ENCODE data around the gene CCDC175. TPM values are rescaled to one million over a fixed set of nuclear protein-coding genes. Genes with fewer than 3 reads are reported as not detected.

CCDC175 gene
- total RNA-seq, 1 donor from 2014 or later, result not detected

DNA sequence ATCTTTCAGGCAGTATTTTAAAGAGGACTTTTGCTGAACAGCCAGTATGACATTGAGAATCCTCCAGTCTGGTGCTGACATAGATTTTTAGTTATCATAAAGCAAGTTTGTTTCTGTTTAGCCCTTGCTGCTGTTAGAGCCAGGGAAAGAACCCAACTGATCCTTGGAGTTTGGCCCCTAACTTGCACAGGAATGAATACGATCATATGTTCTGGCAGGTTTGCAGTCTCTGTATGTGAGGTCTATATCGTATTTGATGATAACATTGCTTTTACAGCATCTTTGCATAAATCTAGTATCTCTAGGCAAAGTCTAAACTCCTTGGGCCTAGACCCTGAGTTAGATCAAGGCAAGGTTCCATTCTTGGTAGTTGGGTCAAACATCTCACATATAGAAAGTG is 4.3 kb upstream of the CCDC175 start:
- H3K4me3 Mint-ChIP-seq, result no peak overlapping the region
- no peaks in the 10 kb centered on the region for H3K36me3 Mint-ChIP-seq (ENCODE audit: low read depth)
- no peaks in the 10 kb centered on the region for H3K9me3 Mint-ChIP-seq
- intact Hi-C loops (cut with micrococcal nuclease), result no loop called here
- H3K27me3 Mint-ChIP-seq (ENCODE audit: insufficient read depth), result peaks cover 4% of the 10 kb centered on the region
- DNase-seq (ENCODE audit: low spot score), result no peak
- H3K27ac Mint-ChIP-seq, result no peak overlapping the region
- peaks cover 14% of the 10 kb centered on the region for H3K4me1 Mint-ChIP-seq (ENCODE audit: low read depth)

DNA sequence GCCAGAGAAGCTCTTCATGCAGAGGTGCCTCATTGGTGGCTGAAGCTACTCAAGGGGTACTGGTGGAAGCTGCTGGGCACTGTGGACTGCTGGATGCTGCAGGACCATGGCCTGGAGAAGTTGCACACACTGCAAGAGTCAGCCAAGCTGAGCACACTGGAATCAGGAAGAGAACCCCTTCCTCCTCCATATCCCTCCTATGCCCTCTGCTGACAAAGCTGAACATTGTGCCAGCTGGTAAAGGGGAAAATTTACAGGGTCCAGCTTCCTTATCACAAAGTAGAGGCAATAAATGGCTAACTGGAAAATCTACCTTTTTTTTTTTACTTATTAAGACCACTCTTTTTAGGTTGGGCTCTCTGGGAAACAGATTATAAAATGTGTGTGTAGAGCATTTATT is 6.5 kb downstream of the CCDC175 start:
- H3K36me3 Mint-ChIP-seq (ENCODE audit: low read depth), result no peaks in the 10 kb centered on the region
- intact Hi-C loops (cut with micrococcal nuclease), result no loop called here

DNA sequence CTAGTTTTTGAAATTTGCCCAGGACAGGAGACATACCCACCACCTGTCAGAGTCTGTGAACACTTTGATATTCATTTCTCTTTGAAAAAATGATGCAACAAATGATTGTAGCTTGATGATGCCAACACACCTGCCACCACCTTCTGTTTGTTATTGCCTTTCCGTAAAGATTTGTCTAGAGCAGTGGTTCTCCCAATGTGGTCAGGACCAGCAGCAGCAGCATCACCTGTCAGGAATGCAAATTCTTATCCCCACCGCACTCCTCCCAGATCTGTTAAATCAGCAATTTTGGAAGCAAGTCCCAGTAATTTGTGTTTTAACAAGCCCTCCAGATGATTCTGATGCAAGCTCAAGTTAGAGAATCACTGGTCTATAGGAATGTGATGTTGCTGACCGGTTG is 9.9 kb downstream of the CCDC175 start:
- Mint-ChIP-seq H3K4me1 (ENCODE audit: low read depth) (no peaks in the 10 kb centered on the region), H3K4me3 (no peak overlapping the region), H3K9me3 (no peaks in the 10 kb centered on the region), H3K27me3 (ENCODE audit: insufficient read depth) (peaks cover 21% of the 10 kb centered on the region), H3K36me3 (ENCODE audit: low read depth) (no peaks in the 10 kb centered on the region), H3K27ac (no peak overlapping the region)
- intact Hi-C loops (cut with micrococcal nuclease), result no loop called here
- DNase-seq (ENCODE audit: low spot score), result no peak

More for the DNA sequence above, 6.5 kb downstream of the CCDC175 start:
- no peak overlapping the region for H3K27ac Mint-ChIP-seq
- no peaks in the 10 kb centered on the region for H3K9me3 Mint-ChIP-seq
- peaks cover 26% of the 10 kb centered on the region for H3K27me3 Mint-ChIP-seq (ENCODE audit: insufficient read depth)
- no peak overlapping the region for H3K4me3 Mint-ChIP-seq
- no peak for DNase-seq (ENCODE audit: low spot score)
- no peaks in the 10 kb centered on the region for H3K4me1 Mint-ChIP-seq (ENCODE audit: low read depth)

- Mint-ChIP-seq H3K4me1 (ENCODE audit: low read depth) (no peaks in the 10 kb centered on the region), H3K27me3 (ENCODE audit: insufficient read depth) (peaks cover 17% of the 10 kb centered on the region), H3K36me3 (ENCODE audit: low read depth) (no peaks in the 10 kb centered on the region), H3K9me3 (no peaks in the 10 kb centered on the region), H3K27ac (no peak overlapping the region), H3K4me3 (no peak overlapping the region)
- intact Hi-C loops (cut with micrococcal nuclease), result no loop called here
- DNase-seq (ENCODE audit: low spot score), result no peak
Observed at GRCh38 chr14:59566296-59566695, 10.3 kb downstream of the CCDC175 start.

- no peak for DNase-seq (ENCODE audit: low spot score)
- no peaks in the 10 kb centered on the region for H3K36me3 Mint-ChIP-seq (ENCODE audit: low read depth)
- no peak overlapping the region for H3K4me3 Mint-ChIP-seq
- intact Hi-C loops (cut with micrococcal nuclease), result no loop called here
- H3K27me3 Mint-ChIP-seq (ENCODE audit: insufficient read depth), result peaks cover 19% of the 10 kb centered on the region
- no peak overlapping the region for H3K27ac Mint-ChIP-seq
- H3K4me1 Mint-ChIP-seq (ENCODE audit: low read depth), result no peaks in the 10 kb centered on the region
- no peaks in the 10 kb centered on the region for H3K9me3 Mint-ChIP-seq
Observed at GRCh38 chr14:59565087-59565486, 11.5 kb downstream of the CCDC175 start.

DNA sequence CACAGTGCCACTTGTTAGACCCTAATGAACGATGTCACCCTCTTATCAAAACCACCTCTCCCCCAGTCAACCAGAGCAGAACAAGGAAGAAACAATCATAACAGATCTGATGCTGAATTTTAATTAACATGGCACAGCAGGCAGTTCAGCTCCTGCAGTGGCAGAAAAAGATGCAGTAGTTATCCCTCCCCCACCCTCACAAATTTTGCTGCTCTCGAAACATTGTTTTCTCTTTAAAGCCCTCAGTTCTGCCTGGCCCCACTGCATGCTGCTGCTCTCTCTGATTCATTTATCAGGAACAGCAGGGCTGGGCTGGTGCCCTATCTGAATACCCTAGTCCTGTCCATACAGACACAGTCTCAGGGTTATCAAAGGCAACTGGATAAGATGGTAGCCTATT is 12.2 kb downstream of the CCDC175 start:
- intact Hi-C loops (cut with micrococcal nuclease), result no loop called here
- Mint-ChIP-seq H3K27ac (no peak overlapping the region), H3K4me3 (no peak overlapping the region), H3K4me1 (ENCODE audit: low read depth) (no peaks in the 10 kb centered on the region), H3K36me3 (ENCODE audit: low read depth) (no peaks in the 10 kb centered on the region), H3K9me3 (no peaks in the 10 kb centered on the region), H3K27me3 (ENCODE audit: insufficient read depth) (peaks cover 19% of the 10 kb centered on the region)
- no peak for DNase-seq (ENCODE audit: low spot score)

- Mint-ChIP-seq H3K27me3 (ENCODE audit: insufficient read depth) (peaks cover 2% of the 10 kb centered on the region), H3K36me3 (ENCODE audit: low read depth) (no peaks in the 10 kb centered on the region), H3K9me3 (no peaks in the 10 kb centered on the region), H3K4me3 (no peak overlapping the region), H3K27ac (no peak overlapping the region), H3K4me1 (ENCODE audit: low read depth) (no peaks in the 10 kb centered on the region)
- DNase-seq (ENCODE audit: low spot score), result no peak
- intact Hi-C loops (cut with micrococcal nuclease), result no loop called here
Observed at GRCh38 chr14:59547310-59547709, 29.3 kb downstream of the CCDC175 start.

GRCh38 chr14:59543873-59544272 is 32.7 kb downstream of the CCDC175 start:
- H3K4me3 Mint-ChIP-seq, result no peak overlapping the region
- no peaks in the 10 kb centered on the region for H3K4me1 Mint-ChIP-seq (ENCODE audit: low read depth)
- no peak for DNase-seq (ENCODE audit: low spot score)
- H3K27ac Mint-ChIP-seq, result no peak overlapping the region
- H3K27me3 Mint-ChIP-seq (ENCODE audit: insufficient read depth), result peaks cover 2% of the 10 kb centered on the region
- H3K9me3 Mint-ChIP-seq, result no peaks in the 10 kb centered on the region
- H3K36me3 Mint-ChIP-seq (ENCODE audit: low read depth), result no peaks in the 10 kb centered on the region
- intact Hi-C loops (cut with micrococcal nuclease), result no loop called here

- no peak overlapping the region for H3K27ac Mint-ChIP-seq
- no peaks in the 10 kb centered on the region for H3K4me1 Mint-ChIP-seq (ENCODE audit: low read depth)
- peaks cover 2% of the 10 kb centered on the region for H3K27me3 Mint-ChIP-seq (ENCODE audit: insufficient read depth)
Observed at GRCh38 chr14:59541731-59542130, 34.9 kb downstream of the CCDC175 start.

DNA sequence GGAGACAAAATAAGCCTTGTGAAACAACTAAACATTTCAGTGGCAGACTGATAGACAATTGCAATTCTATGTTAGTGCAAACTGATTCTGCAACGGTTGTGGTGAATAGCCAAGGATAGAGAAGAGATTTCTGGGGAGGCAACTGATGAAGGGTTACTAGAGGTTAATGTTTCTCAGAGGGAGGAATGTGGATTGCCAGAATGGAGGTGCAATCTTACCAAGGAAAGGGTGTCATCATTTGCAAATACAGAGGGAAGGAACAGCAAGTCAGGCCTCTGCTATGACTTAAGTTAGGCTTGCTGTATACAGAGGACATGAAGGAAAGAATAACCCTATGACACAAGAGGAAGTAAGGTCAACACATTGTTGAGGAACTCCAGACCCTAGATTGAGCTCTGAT is 35.8 kb downstream of the CCDC175 start:
- Mint-ChIP-seq H3K36me3 (ENCODE audit: low read depth) (no peaks in the 10 kb centered on the region), H3K27me3 (ENCODE audit: insufficient read depth) (peaks cover 2% of the 10 kb centered on the region), H3K4me1 (ENCODE audit: low read depth) (no peaks in the 10 kb centered on the region), H3K4me3 (no peak overlapping the region), H3K27ac (no peak overlapping the region), H3K9me3 (no peaks in the 10 kb centered on the region)
- no peak for DNase-seq (ENCODE audit: low spot score)
- intact Hi-C loops (cut with micrococcal nuclease), result no loop called here

More at GRCh38 chr14:59541731-59542130, 34.9 kb downstream of the CCDC175 start:
- intact Hi-C loops (cut with micrococcal nuclease), result no loop called here
- H3K36me3 Mint-ChIP-seq (ENCODE audit: low read depth), result no peaks in the 10 kb centered on the region
- DNase-seq (ENCODE audit: low spot score), result no peak
- no peaks in the 10 kb centered on the region for H3K9me3 Mint-ChIP-seq
- no peak overlapping the region for H3K4me3 Mint-ChIP-seq

DNA sequence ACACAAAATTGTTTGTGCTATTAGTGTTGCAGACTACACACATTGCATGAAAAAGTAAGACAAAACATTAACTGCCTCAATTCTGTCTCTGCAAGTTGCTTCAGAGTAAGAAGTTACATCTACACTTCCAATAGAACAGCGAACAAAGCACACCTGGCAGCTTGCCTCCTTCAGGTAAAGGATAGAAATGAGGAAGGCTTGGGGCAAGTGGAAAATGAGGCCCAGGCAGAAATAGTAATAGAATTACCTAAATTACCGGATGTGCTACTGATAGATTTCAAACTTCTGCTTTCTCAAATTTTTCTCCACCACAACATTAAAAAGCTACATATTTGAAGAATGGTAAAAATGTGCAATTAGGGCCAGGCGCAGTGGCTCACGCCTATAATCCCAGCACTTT is 37.7 kb downstream of the CCDC175 start:
- no peak for DNase-seq (ENCODE audit: low spot score)
- Mint-ChIP-seq H3K4me1 (ENCODE audit: low read depth) (no peaks in the 10 kb centered on the region), H3K27ac (no peak overlapping the region), H3K36me3 (ENCODE audit: low read depth) (no peaks in the 10 kb centered on the region), H3K9me3 (no peaks in the 10 kb centered on the region), H3K27me3 (ENCODE audit: insufficient read depth) (peaks cover 3% of the 10 kb centered on the region), H3K4me3 (no peak overlapping the region)
- intact Hi-C loops (cut with micrococcal nuclease), result no loop called here

- Mint-ChIP-seq H3K4me3 (no peak overlapping the region), H3K9me3 (no peaks in the 10 kb centered on the region), H3K36me3 (ENCODE audit: low read depth) (no peaks in the 10 kb centered on the region), H3K27ac (no peak overlapping the region), H3K27me3 (ENCODE audit: insufficient read depth) (peaks cover 4% of the 10 kb centered on the region), H3K4me1 (ENCODE audit: low read depth) (no peaks in the 10 kb centered on the region)
- intact Hi-C loops (cut with micrococcal nuclease), result no loop called here
- DNase-seq (ENCODE audit: low spot score), result no peak
Observed at GRCh38 chr14:59537476-59537875, 39.1 kb downstream of the CCDC175 start.

- Mint-ChIP-seq H3K36me3 (ENCODE audit: low read depth) (no peaks in the 10 kb centered on the region), H3K27ac (no peak overlapping the region), H3K4me1 (ENCODE audit: low read depth) (no peaks in the 10 kb centered on the region), H3K9me3 (no peaks in the 10 kb centered on the region), H3K27me3 (ENCODE audit: insufficient read depth) (peaks cover 7% of the 10 kb centered on the region), H3K4me3 (no peak overlapping the region)
- intact Hi-C loops (cut with micrococcal nuclease), result no loop called here
- DNase-seq (ENCODE audit: low spot score), result no peak
Observed at GRCh38 chr14:59534361-59534987, 42.1 kb downstream of the CCDC175 start.

DNA sequence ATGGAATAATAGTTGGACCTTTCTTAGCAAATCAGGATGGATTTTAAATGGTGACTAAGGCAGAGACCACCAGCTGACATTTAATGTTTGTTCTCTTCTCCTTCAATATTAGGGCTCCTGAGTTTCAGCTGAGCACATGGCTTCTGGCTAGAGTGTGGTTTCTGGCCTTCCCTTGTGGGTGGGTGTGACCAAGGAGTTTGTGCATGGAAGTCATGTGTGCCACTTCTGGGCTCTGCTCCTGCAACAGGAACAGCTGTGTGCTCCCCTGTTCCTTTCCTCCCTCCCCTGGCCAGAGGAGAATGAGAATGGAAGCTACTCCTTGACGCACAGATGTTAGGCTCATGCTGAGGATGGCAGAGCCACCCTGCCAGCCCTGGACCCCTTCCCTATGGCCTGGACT is 44.2 kb downstream of the CCDC175 start:
- no peak overlapping the region for H3K27ac Mint-ChIP-seq
- no peaks in the 10 kb centered on the region for H3K36me3 Mint-ChIP-seq (ENCODE audit: low read depth)
- H3K27me3 Mint-ChIP-seq (ENCODE audit: insufficient read depth), result peaks cover 11% of the 10 kb centered on the region
- no peaks in the 10 kb centered on the region for H3K9me3 Mint-ChIP-seq
- H3K4me3 Mint-ChIP-seq, result no peak overlapping the region
- H3K4me1 Mint-ChIP-seq (ENCODE audit: low read depth), result no peaks in the 10 kb centered on the region
- no peak for DNase-seq (ENCODE audit: low spot score)
- intact Hi-C loops (cut with micrococcal nuclease), result no loop called here

All from activated T-helper 1 cell treated with anti-CD3 and anti-CD28 coated beads, Interleukin-12 subunit alpha, Interleukin-12 subunit beta, Interleukin-2, Interleukin-4 antibody, amounts not matched to agents 30 ng/mL and 10 ng/mL and 1 ng/mL, durations not matched to agents 14 hours and 24 hours and 36 hours (primary cell).